Gastrocnemius medialis (tissue), 4 donors: Measurements from ENCODE around the gene CHML. TPM values are rescaled to one million over a fixed set of nuclear protein-coding genes. Genes with fewer than 3 reads are reported as not detected.

Experiments used
- ATAC-seq, 2 donors: fragments of 150-250 bp; one replicate each; pipeline ENCODE4 v1.9.1; 2016
- DNase-seq, 2 donors: peaks; one replicate each; pipeline ENCODE4 v3.0.0-alpha.2; 2019
- H3K27ac ChIP-seq, 4 donors: fragments of 200-600 bp; sonication (generic); 1 replicate in 1 of 4; 2 replicates in 3 of 4; pipeline ENCODE4 v1.5.1; 2016 to 2018; ENCODE audit warnings: mild to moderate bottlenecking in 2 of 4, moderate library complexity in 1 of 4
- H3K27me3 ChIP-seq, 3 donors: fragments of 200-600 bp; sonication (generic) in 2 of 3; 1 replicate in 1 of 3; 2 replicates in 2 of 3; pipeline versions ENCODE4 v1.5.1 to v1.6.0; 2016 to 2019; ENCODE audit warnings: mild to moderate bottlenecking in 1 of 3, moderate library complexity in 1 of 3
- H3K36me3 ChIP-seq, 2 donors: fragments of 200-600 bp; sonication (generic) in 1 of 2; one replicate each; pipeline ENCODE4 v1.5.1; 2017 to 2018
- H3K4me1 ChIP-seq, 2 donors: fragments of 200-600 bp; sonication (generic) in 1 of 2; one replicate each; pipeline ENCODE4 v1.5.1; 2016 to 2017; ENCODE audit warnings: mild to moderate bottlenecking in 2 of 2
- H3K4me3 ChIP-seq, 4 donors: fragments of 200-600 bp; sonication (generic) in 3 of 4; 1 replicate in 1 of 4; 2 replicates in 3 of 4; pipeline ENCODE4 v1.5.1; 2016 to 2019; ENCODE audit warnings: mild to moderate bottlenecking in 2 of 4
- H3K9me3 ChIP-seq, 3 donors: fragments of 200-600 bp; sonication (generic) in 2 of 3; 1 replicate in 1 of 3; 2 replicates in 2 of 3; pipeline ENCODE4 v1.5.1; 2016 to 2019
- CTCF ChIP-seq, 5 experiments: fragments of 450-650 bp in 3 of 5; fragments of 200-600 bp in 2 of 5; sonication (generic) in 2 of 5; IDR thresholded peaks in 4 of 5; conservative IDR thresholded peaks in 1 of 5; 1 replicate in 4 of 5; 2 replicates in 1 of 5; pipeline ENCODE4 v1.5.1; 2016 to 2019; ENCODE audit warnings: antibody characterized with exemption in 5 of 5, mild to moderate bottlenecking in 3 of 5, moderate library complexity in 3 of 5
- POLR2A ChIP-seq, 2 donors: fragments of 450-650 bp; IDR thresholded peaks; one replicate each; pipeline ENCODE4 v1.6.1; 2017; ENCODE audit warnings: antibody characterized with exemption in 2 of 2, mild to moderate bottlenecking in 2 of 2, moderate library complexity in 2 of 2
- in situ Hi-C, 4 donors: fragments of 200-750 bp; cut with MboI; loops; one replicate each; pipeline versions ENCODE4 v1.15.0 to v1.8.0; 2017; ENCODE audit warnings: low sequenced_read_pairs in 4 of 4
- intact Hi-C: fragments of 100-400 bp; cut with DNase I; formaldehyde crosslinking; loops from one replicate; pipeline ENCODE4 v1.15.1; 2023; ENCODE audit warnings: low total_unique reads
- total RNA-seq, 4 donors: library from RNA; depleted of rRNA; stranded (reverse); fragments of >200 nt; gene quantifications; one replicate each; pipeline versions ENCODE4 v1.1.0 to v1.2.3, GENCODE V29; 2016

Gene CHML
- total RNA-seq, 4 donors from 2014 or later: 3.2 to 6.5 (median 4.8) TPM

GRCh38 chr1:241615043-241615974 lies 24.9 kb downstream of the CHML start:
- intact Hi-C loops: loop anchor here (10.0 kb wide), 1 partner anchor 379 kb away; the partner anchor contains the start of gene MAP1LC3C
- Histone ChIP-seq H3K27me3 (no peaks in the 10 kb centered on the region), H3K36me3 (no peaks in the 10 kb centered on the region), H3K4me1 (no peaks in the 10 kb centered on the region), H3K9me3 (no peaks in the 10 kb centered on the region), H3K27ac (no peak overlapping the region), H3K4me3 (no peak overlapping the region)
- ATAC-seq: no peak
- TF ChIP-seq POLR2A (IDR thresholded peaks at IDR 0.05) (no peak), CTCF (IDR thresholded peaks at IDR 0.05 in 4 of 5, conservative IDR thresholded peaks at IDR 0.05 in 1 of 5) (no peak)
- in situ Hi-C loops: loop anchor here (10.0 to 25.0 kb wide), 3 partner anchors 222 to 397 kb away; partner anchors contain the start of genes EXO1 (in 2 of the 4) and MAP1LC3C (in 1 of the 4)
- DNase-seq: no peak

- Histone ChIP-seq H3K4me3 (no peak overlapping the region), H3K4me1 (no peaks in the 10 kb centered on the region), H3K36me3 (no peaks in the 10 kb centered on the region), H3K27ac (no peak overlapping the region), H3K27me3 (no peaks in the 10 kb centered on the region), H3K9me3 (no peaks in the 10 kb centered on the region)
- TF ChIP-seq POLR2A (IDR thresholded peaks at IDR 0.05): no peak
- TF ChIP-seq CTCF (IDR thresholded peaks at IDR 0.05 in 4 of 5, conservative IDR thresholded peaks at IDR 0.05 in 1 of 5): no peak
- DNase-seq: no peak
- intact Hi-C loops (loop anchor here (5.0 to 10.0 kb wide), 3 partner anchors 233 to 403 kb away; partner anchors contain the start of genes EXO1 and MAP1LC3C), in situ Hi-C loops (loop anchor here (10.0 to 25.0 kb wide), 3 partner anchors 223 to 398 kb away; partner anchors contain the start of genes EXO1 (in 2 of the 4) and MAP1LC3C (in 1 of the 4))
- no peak for ATAC-seq
These were observed 25.6 kb downstream of the CHML start for GRCh38 chr1:241614572-241614971.

GRCh38 chr1:241614144-241614543 lies 26.0 kb downstream of the CHML start:
- no peak for ATAC-seq
- TF ChIP-seq CTCF (IDR thresholded peaks at IDR 0.05 in 4 of 5, conservative IDR thresholded peaks at IDR 0.05 in 1 of 5) (no peak), POLR2A (IDR thresholded peaks at IDR 0.05) (no peak)

GRCh38 chr1:241612533-241613477 lies 27.4 kb downstream of the CHML start:
- no peak for DNase-seq
- H3K4me3 ChIP-seq: no peak overlapping the region
- intact Hi-C loops (loop anchor here (5.0 to 10.0 kb wide), 3 partner anchors 234 to 404 kb away; partner anchors contain the start of genes EXO1 and MAP1LC3C), in situ Hi-C loops (loop anchor here (10.0 to 25.0 kb wide), 3 partner anchors 224 to 399 kb away; partner anchors contain the start of genes EXO1 (in 2 of the 4) and MAP1LC3C (in 1 of the 4))
- no peak for ATAC-seq
- H3K27me3 ChIP-seq: no peaks in the 10 kb centered on the region
- TF ChIP-seq CTCF (IDR thresholded peaks at IDR 0.05 in 4 of 5, conservative IDR thresholded peaks at IDR 0.05 in 1 of 5) (no peak), POLR2A (IDR thresholded peaks at IDR 0.05) (no peak)
- H3K27ac ChIP-seq: no peak overlapping the region
- H3K36me3 ChIP-seq: no peaks in the 10 kb centered on the region
- H3K9me3 ChIP-seq: no peaks in the 10 kb centered on the region
- no peaks in the 10 kb centered on the region for H3K4me1 ChIP-seq

More at GRCh38 chr1:241614144-241614543, 26.0 kb downstream of the CHML start:
- no peaks in the 10 kb centered on the region for H3K36me3 ChIP-seq
- intact Hi-C loops: loop anchor here (5.0 to 10.0 kb wide), 3 partner anchors 233 to 403 kb away; partner anchors contain the start of genes EXO1 and MAP1LC3C
- no peaks in the 10 kb centered on the region for H3K9me3 ChIP-seq
- no peaks in the 10 kb centered on the region for H3K27me3 ChIP-seq
- in situ Hi-C loops: loop anchor here (10.0 to 25.0 kb wide), 3 partner anchors 223 to 398 kb away; partner anchors contain the start of genes EXO1 (in 2 of the 4) and MAP1LC3C (in 1 of the 4)
- no peak for DNase-seq
- no peak overlapping the region for H3K4me3 ChIP-seq
- no peak overlapping the region for H3K27ac ChIP-seq
- no peaks in the 10 kb centered on the region for H3K4me1 ChIP-seq
